Heart left ventricle (tissue), 13 donors: Measurements from ENCODE around the gene ASB13.

ENCODE experiments used
- CTCF ChIP-seq, 12 donors: fragments of 200-600 bp; sonication (generic) in 4 of 12; IDR thresholded peaks; one replicate each; pipeline versions ENCODE4 v1.5.0 to v1.8.0; 2018 to 2022; ENCODE audit warnings: antibody characterized with exemption in 12 of 12, mild to moderate bottlenecking in 5 of 12
- POLR2A ChIP-seq, 2 donors: fragments of 450-650 bp; IDR thresholded peaks; one replicate each; pipeline ENCODE4 v1.6.1; 2017; ENCODE audit warnings: antibody characterized with exemption in 2 of 2, mild to moderate bottlenecking in 2 of 2, moderate library complexity in 2 of 2
- donor health status: ischemic (EF 13 %, LVEDD 7.1; RV severe dilation, severe dysfunction).
- donor health status: DM: no; HTN: yes; CAD: no.
- donor health status: DM: no; HTN: no; CAD: no.
- donor health status: ischemic (EF 25% LVEDD 6.9; RV normal size, moderate dysfunction).
- donor health status: ischemic (EF 25% LVEDD 5.7; RV mildly dilated, moderate dysfunction).
- donor health status: ischemic (EF 35%, LVEDD 5.7; RV mildly dilated, moderate dysfunction).
- donor health status: nonischemic (EF 11% LVEDD 7.7; RV severe dilation, severe dysfunction).
- donor health status: DM: yes; HTN: yes; CAD: no.
- donor health status: PGD.
- donor health status: ischemic (EF 29% LVEDD 5.4; RV normal size, mild dysfunction).
- donor health status: nonischemic (EF 23%, LVEDD 6.1; RV moderate dilation, normal function).

- TF ChIP-seq CTCF (IDR thresholded peaks at IDR 0.05) (no peak), POLR2A (IDR thresholded peaks at IDR 0.05) (no peak)
These were observed 33.1 kb downstream of the ASB13 start for GRCh38 chr10:5633166-5633749.
